HuH-7.5 (cell line): Measurements from ENCODE around the gene GP5.
A peak's percentile ranks its signal among the peaks of the same experiment; 100 is the strongest.

Source experiments
- DNase-seq: peaks from one replicate; pipeline ENCODE4 v3.0.0; 2011; ENCODE audit warnings: low spot score

Gene GP5

DNA sequence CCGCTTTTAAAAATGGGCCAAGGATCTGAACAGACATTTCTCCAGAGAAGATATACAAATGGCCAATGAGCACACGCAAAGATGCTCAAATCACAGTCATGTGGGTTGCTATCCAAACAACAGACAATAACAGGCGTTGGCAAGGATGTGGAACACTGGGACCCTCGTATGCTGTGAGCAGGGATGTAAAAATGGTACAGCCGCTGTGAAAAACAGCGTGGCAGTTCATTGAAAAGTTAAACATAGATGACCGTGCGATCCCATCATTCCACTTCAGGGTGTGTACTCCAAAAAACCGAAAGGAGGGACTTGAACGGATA lies 22.9 kb downstream of the GP5 start:
- no peak for DNase-seq

GRCh38 chr3:194375473-194376240 lies 23.4 kb downstream of the GP5 start:
- DNase-seq = no peak

DNA sequence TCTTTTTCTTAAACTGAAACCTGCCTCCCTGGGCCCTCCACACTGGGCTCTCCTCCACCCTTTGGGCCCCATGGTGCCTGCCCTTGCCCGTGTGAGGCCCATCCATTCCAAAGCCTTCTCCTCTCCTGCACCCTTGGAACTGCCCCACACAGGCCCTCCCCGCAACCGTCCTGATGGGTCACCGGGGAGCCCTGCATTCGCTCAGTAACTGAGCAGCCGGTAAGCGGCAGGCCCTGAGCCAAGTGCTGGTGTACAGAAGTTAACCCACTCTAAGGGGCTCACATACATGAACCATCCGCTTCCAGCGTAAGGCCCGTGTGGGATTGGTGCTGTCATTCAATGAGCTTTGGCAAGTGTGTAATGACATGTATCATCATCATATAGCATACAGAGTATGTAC lies 24.1 kb downstream of the GP5 start:
- no peak for DNase-seq

GRCh38 chr3:194373899-194374298 lies 25.2 kb downstream of the GP5 start:
- no peak for DNase-seq

DNA sequence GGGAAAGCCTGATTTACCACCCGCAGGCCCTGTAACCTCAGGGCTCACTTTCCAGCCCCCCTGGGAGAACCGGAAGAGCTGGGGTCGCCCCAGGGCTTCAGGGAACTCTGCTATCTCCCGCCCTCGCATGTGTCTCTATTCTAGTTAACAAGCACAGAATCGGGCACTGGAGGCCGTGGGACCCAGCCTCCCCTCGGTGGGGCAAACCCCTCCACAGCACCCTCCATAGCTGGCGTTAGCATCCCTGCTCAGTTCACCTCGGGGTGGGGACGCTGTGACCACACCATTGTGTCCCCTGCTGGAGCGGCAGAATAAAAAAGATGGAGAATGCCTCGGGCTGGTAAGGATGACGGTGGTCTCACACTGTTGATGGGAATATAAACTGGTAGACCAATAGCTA lies 26.0 kb downstream of the GP5 start:
- no peak for DNase-seq

- no peak for DNase-seq
Observed at GRCh38 chr3:194370753-194371152, 28.3 kb downstream of the GP5 start.

GRCh38 chr3:194369522-194370279 lies 29.4 kb downstream of the GP5 start, which contains the start of gene LRRC15:
Gene LRRC15, minus strand, starts transcription at chr3:194369743. Its CDS starts 8,700 bp downstream, at chr3:194361043.
- DNase-seq = peak; percentile 51

DNA sequence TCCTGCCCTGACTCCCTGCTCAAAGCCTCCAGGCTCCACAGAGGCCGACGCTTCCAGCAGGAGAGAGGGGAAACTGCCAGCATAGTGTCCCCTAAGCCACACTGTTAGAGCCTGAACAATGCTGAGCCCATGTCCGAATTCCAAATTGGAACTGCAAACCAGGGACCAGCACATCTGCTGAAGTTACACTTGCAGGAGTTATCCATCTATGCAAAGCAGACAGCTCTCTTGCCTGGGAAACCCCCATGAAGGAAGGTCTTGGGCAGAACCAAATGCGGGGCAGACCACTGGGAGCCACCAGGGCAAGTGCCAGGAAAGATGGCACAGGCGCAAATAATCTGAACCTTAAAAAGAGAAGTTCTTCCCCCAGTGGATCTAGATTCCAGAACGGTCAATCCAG lies 30.1 kb downstream of the GP5 start:
- no peak for DNase-seq

DNA sequence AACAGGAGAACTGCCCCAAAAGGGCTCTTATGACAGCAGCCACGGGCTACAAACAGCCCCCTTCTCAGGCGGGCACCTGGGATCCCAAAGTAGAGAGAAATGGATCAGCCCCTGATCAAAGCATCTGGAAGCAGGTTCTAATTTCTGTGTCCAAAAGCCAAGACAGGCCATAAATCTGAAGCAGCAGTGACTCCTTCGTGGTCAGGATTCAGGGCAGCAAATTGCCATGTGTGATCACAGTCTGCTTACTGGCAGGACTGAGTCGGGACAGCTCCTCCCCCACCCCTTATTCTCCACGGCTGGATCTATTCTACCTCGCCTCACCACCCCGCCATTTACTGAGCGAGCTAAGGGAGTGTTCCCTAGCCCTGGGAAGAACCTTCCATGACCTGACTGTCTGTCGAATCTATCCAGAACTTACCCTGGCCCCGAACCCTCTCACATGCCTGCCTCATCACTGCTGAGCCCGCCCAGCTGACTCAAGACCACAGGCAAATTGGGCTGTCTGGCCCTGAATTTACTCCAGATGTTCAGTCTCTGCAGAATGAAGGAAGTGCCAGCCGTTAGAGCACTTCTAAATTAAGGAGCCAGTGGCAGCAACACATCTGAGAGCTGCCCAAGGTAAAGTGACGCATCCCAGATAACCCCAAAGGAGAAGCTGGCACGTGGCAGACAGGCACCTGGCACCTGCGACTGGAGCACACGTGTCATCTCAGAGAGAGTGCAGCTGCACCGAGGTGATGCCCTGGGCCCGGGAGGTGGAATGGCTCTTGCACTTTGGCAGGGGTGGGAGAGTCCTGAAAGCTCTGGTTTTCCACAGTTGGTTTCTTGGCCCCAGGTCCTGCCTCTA lies 30.8 kb downstream of the GP5 start:
- no peak for DNase-seq

- no peak for DNase-seq
Observed at GRCh38 chr3:194365978-194366490, 33.0 kb downstream of the GP5 start.

DNA sequence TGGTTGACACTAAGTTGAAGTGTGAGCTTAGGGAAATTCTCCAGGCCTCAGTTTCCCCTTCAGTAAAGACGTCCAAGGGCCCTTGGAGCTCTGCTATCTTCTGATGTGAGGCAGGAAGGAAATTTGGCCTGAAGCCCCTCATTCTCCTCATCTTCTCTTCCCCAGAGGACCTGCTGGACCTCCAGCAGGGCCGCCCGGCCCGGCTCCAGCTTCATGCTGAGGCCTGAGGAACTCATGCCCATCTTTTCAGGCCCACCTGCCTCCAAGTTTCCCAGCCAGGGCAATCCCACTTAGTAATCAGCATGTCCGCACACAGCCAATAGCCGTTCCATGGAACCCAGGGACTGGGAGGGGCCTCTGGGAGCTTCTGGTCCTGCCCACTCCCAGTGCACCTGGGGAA lies 33.5 kb downstream of the GP5 start:
- DNase-seq = no peak

DNA sequence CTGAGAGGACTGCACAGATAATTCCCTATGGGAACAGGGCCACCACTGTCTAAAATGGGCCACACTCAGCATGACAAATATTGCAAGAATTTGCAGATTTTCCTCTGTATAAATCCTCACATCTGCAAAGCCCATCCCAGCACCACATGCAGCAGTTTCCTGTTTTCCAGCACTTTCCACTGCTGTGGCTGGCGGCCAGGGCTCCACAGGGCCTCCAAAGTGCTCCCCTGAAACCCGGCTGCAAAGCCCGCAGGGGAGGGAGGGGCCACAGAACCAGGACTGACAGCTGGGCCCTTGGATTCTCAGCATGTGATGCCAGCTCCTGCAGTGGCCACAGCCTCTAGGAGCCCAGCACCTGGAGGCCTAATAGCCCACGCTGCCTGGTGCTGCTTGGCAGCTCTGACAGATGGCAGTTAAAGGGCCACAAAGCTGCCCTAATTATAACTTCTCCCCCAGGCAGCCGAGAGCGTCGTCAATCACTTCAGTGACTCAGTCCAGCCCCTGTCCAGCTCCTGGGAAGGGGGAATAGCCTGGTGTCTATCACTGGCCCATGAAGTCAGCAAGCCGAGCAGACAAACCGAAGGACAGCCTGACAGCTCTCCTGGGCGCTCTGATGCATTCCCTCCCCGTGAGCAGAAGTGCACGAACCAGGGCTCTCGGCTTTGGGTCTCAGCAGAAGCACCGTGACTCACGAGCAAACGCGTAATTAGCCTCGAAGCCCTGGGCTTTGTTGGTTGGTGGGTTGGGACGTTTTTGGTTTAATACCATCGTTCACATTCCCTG lies 34.2 kb downstream of the GP5 start:
- DNase-seq = no peak

- no peak for DNase-seq
Observed at GRCh38 chr3:194364314-194364651, 34.8 kb downstream of the GP5 start.

DNA sequence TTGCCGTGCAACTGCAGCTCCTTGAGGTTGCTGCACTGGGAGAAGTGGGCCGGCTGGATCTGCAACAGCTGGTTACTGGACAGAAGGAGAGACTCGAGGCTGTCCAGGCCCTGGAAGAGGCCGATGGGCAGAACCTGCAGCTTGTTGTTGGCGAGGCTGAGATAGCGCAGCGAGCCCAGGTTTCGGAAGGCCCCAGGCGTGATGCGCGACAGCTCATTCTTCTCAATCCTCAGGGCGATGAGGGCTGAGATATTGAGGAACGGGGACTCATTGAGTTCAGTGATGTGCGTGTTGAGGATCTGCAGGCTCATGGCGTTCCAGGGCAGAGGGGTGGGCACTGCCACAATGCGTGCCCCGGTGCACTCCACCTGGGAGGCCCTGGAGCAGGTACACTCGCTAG lies 38.5 kb downstream of the GP5 start:
- no peak for DNase-seq

- DNase-seq = no peak
Observed at GRCh38 chr3:194357681-194358080, 41.4 kb downstream of the GP5 start.

GRCh38 chr3:194355379-194355778 lies 43.7 kb downstream of the GP5 start:
- DNase-seq = no peak

GRCh38 chr3:194354315-194354714 lies 44.8 kb downstream of the GP5 start:
- no peak for DNase-seq

DNA sequence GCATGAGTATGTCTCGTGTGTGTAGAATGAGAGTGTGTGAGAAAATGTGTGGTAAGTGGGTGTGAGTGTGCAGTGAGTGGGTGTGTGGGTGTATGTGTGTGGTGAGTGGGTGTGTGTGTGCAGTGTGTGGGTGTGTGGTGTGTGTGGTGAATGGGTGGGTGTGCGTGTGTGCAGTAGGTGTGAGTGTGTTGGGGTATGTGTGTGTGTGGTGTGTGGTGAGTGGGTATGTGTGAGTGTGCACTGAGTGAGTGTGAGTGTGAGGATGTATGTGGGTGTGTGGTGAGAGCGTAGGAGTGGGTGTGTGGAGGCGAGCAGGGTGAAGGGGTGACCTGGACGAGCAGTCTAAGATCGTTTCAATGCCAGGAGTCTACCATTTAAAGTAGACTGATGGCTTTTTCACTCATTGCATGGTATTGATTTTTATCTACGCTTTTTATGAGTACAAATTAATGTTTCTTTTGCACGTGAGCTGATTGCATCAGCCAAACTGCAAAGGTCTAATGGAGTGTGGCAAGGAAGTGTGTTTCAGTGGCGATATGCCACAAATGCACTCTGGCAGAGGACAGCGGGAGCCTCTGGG lies 46.3 kb downstream of the GP5 start:
- DNase-seq = no peak

DNA sequence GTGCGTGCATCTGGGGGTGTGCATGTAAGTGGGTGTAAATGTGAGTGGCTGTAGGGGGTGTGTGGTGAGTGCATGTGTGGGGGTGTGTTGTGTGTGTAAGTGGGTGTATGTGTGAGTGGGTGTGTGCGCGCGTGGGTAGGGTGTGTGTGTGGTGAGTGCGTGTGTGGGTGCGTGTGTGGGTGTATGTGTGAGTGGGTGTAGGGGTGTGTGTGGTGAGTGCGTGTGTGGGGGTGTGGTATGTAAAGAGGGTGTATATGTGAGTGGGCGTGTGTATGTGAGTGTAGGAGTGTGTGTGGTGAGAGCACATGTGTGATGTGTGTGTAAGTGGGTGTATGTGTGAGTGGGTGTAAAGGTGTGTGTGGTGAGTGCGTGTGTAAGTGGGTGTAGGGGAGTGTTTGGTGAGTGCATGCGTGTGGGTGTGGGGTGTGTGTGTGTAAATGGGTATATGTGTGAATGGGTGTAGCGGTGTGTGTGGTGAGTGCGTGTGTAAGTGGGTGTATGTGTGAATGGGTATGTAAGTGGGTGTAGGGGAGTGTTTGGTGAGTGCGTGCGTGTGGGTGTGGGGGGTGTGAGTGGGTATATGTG lies 47.0 kb downstream of the GP5 start:
- no peak for DNase-seq

DNA sequence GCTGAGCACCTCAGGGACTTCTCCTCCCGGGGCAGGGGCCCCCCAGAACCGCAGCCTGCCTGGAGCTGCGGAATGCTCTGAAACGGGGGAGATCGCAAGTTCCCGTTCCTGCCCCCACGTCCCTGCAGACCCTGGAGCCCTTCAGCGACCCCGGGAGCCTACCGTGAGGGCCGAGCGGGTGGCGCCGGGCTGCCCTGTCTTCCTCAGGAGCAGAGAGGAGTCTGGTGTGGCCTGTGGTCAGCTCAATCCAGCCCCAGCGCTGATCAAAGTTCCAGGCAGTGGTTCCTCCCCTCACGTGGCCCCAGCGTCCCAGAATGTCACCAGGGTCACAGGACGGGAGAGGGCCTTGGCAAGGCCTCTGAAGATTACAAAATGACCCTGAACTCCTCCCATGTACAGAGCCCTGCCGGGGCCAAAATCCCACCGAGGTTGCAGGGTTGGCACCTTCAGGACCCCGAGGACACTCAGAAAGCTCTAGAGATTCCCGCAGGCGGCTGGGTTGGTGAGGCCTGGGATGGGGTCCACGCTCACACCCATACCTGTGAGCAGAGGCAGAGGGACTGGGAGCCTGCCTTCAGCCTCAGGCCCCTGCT lies 47.9 kb downstream of the GP5 start, which contains the start of gene CPN2:
Gene CPN2, minus strand, starts transcription at position 249 of the 593 bp plus-strand sequence. CDS start 8,626 bp downstream, outside the sequence.
- DNase-seq = peak; percentile 74

DNA sequence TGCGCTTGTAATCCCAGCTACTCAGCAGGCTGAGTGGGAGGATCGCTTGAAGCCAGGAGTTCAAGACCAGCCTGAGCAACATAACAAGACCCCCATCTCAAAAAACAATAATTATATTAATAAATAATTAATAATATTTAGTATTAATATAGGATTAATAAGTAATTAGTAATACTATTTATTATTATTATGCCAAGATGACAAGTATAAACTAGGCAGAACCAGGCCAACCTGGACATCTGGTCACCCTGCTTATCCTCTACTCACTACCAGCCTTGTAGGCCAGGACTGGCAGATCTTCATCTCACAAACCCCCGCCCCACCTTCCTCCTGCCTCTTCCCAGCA lies 48.4 kb downstream of the GP5 start:
- DNase-seq = no peak
